D721Med (cell line): ENCODE results near the gene MAP1S.

Source experiments
- DNase-seq: peaks from one replicate; pipeline ENCODE4 v3.0.0; 2011; ENCODE audit warnings: low spot score; ENCODE audit not compliant: insufficient read length
- FAIRE-seq: peaks from 2 replicates; lab custom pipeline; 2011; peaks lifted over from hg19 to GRCh38; lab: Jason Lieb, UNC
- TF ChIP-seq, protein P1 (sequence below): IDR thresholded peaks from 2 replicates; pipeline ENCODE4 v1.5.1; 2012; ENCODE audit warnings: mild to moderate bottlenecking, control low read depth; ENCODE audit not compliant: insufficient read depth; ENCODE audit errors: missing control alignments

MAP1S gene

DNA sequence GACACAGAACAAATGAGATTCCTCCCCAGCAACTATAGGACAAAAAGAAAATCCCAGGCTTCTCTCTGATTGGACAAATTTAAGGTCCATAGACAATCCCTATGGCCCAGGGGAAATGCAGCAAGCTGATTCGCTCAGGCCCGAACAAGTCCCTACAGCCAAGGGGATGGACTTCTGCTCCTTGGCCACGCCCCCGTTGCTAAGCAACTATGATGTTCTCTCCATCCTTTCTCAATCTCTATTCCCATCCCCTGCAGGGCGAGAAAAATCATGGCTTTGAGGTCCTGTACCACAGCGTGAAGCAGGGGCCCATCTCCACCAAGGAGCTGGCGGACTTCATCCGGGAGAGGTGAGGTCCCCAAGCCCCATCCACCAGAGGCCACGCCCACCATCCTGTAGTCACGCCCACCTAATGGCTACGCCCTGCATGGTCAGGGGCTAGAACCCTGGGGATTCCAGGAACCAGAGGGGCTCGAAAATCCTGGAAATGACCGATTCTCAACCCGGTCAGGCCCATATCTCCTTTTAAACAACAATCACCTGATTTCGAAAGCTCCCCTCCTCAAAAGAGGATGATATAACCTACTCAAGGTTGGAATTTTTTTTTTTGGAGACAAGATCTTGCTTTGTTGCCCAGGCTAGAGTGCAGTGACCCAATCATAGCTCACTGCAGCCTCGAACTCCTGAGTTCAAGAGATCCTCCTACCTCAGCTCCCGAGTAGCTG, 43.4 kb downstream of the MAP1S start:
- FAIRE-seq (no peak), DNase-seq (peak; percentile 18)
- TF ChIP-seq, protein P1, sequence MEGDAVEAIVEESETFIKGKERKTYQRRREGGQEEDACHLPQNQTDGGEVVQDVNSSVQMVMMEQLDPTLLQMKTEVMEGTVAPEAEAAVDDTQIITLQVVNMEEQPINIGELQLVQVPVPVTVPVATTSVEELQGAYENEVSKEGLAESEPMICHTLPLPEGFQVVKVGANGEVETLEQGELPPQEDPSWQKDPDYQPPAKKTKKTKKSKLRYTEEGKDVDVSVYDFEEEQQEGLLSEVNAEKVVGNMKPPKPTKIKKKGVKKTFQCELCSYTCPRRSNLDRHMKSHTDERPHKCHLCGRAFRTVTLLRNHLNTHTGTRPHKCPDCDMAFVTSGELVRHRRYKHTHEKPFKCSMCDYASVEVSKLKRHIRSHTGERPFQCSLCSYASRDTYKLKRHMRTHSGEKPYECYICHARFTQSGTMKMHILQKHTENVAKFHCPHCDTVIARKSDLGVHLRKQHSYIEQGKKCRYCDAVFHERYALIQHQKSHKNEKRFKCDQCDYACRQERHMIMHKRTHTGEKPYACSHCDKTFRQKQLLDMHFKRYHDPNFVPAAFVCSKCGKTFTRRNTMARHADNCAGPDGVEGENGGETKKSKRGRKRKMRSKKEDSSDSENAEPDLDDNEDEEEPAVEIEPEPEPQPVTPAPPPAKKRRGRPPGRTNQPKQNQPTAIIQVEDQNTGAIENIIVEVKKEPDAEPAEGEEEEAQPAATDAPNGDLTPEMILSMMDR, result no peak

DNA sequence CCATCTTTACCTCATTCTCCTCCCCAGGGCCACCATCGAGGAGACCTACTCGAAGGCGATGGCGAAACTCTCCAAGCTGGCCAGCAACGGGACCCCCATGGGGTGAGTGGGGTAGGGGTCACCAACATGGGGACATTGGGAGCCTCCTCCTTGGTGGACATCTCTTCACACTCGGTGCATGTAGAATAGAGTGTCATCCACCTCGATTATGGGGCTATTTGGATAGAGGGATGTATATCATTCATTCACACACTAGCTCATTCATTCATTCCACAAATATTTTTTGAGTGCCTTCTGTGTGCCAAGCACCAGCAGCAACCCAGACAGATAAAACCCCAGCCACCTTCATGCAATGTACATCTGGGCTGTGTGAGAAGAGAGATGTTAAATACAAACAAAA, 45.1 kb downstream of the MAP1S start:
- no peak for FAIRE-seq
- TF ChIP-seq, protein P1, result no peak
- no peak for DNase-seq

DNA sequence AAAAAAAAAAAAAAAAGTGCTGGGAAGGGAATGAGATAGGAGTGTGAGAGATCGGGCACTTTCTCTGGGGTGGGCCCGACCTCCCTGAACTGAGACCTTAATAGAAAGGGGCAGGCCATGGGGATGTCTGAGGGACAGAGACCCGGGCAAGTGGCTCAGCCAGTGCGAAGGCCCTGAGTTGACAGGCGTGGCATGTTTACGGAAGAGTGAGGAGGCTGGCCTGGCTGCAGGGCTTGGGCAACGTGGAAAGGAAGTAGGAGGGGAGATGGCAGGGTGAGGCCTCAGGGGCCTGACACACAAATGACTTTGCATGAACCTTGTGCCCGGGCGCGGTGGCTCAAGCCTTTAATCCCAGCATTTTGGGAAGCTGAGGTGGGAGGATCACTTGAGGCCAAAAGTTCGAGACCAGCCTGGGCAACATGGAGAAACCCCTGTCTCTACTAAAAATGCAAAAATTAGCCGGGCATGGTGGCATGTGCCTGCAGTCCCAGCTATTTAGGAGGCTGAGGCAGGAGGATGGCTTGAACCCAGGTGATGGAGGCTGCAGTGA, 45.9 kb downstream of the MAP1S start:
- FAIRE-seq (no peak), DNase-seq (no peak)

DNA sequence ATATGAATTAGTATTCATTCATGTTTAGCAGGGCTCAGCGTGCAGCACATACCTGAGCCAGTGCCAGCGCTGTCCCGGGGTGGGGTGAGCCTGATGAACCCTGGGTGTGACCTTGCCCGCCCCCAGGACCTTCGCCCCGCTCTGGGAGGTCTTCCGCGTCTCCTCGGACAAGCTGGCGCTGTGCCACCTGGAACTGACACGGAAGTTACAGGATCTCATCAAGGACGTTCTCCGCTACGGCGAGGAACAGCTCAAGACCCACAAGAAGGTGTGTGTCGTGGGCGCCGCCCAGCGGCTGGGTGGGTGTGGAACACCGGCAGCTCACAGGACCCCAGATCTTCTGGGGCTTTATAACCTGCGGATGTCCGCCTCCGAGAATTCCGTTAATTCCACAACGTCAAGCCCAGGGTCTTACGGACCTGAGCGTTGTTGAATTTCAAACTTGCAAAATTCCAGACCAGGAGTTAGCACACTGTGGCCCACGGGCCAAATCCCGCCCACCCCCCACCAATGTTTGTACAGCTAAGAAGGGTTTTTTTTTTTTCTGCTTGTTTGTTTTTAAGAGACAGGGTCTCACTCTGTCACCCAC, 47.4 kb downstream of the MAP1S start:
- FAIRE-seq (no peak), DNase-seq (peak; percentile 57)

More for the DNA sequence above, 45.9 kb downstream of the MAP1S start:
- TF ChIP-seq, protein P1, result no peak

DNA sequence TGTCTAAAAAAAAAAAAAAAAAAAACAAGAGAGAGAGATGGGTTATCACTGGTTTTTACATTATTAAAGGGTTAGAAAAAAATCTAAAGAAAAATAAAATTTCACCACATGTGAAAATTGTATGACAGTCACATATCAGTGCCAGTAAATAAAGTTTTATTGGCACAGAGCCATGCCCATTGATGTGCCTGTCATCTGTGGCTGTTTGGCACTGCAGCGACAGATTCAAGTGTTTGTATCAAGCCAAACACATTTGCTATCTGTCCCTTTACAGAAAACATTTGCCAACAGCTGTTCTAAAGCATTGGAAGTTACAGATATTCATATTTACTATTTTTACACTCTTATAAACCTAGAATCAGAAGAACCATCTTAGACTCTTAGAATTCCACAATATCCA, 48.3 kb downstream of the MAP1S start:
- FAIRE-seq, result no peak
- TF ChIP-seq, protein P1, result no peak
- DNase-seq, result no peak

More for the DNA sequence above, 47.4 kb downstream of the MAP1S start:
- TF ChIP-seq, protein P1, result peak; percentile 89

DNA sequence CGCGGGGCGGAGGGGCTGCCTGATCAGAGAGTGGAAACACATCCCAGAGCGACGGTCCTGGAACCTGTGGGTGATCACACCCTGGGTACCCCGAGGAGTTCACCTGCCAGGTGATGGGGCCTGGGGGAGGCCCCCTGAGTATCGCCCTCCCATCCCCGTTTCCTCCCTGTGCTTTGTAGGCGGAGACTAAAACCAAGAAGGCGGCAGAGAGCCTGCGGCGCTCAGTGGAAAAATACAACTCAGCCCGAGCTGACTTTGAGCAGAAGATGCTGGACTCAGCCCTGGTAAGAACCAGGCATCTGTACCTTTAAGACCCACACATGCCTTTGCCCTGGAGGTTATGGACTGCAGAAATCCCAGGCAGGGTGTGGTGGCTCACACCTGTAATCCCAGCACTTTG, 51.3 kb downstream of the MAP1S start:
- FAIRE-seq (no peak), DNase-seq (no peak)
- TF ChIP-seq, protein P1, result no peak

DNA sequence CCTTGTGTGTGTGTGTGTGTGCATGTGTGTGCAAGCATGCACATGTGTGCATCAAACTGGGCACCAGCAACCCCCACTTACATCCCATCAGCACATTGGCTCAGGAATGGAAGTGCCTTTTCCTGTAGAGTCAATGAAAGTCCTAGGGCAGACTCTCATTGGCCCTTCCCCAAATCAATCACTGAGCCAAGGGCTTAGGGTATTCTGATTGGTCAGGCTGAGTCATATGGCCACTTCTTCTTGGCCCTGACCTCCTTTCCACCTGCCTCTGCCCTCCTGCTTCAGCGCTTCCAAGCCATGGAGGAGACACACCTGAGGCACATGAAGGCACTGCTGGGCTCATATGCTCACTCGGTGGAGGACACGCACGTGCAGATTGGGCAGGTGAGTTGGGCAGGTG, 52.9 kb downstream of the MAP1S start:
- FAIRE-seq, result no peak
- TF ChIP-seq, protein P1, result no peak
- no peak for DNase-seq
